ENCODE measurements around the gene PRKAG3.

PRKAG3 gene

GRCh38 chr2:218815244-218815637 lies 16.4 kb downstream of the PRKAG3 start:
- Histone ChIP-seq H3K36me3 (no peaks in the 10 kb centered on the region), H3K27me3 (no peaks in the 10 kb centered on the region), H4K20me1 (no peaks in the 10 kb centered on the region; the same call in 1 of the 2 replicates), H3K27ac (no peak overlapping the region), H3K4me1 (no peaks in the 10 kb centered on the region), H3K9me3 (no peaks in the 10 kb centered on the region), H3K9ac (no peak overlapping the region), H3K4me2 (no peak overlapping the region), H3K4me3 (no peak overlapping the region)
- TF ChIP-seq Cebpa-rat (IDR thresholded peaks at IDR 0.05), result no peak

GRCh38 chr2:218814540-218815243 lies 16.9 kb downstream of the PRKAG3 start:
- no peak overlapping the region for H3K27ac ChIP-seq
- no peak overlapping the region for H3K4me2 ChIP-seq
- no peaks in the 10 kb centered on the region for H3K4me1 ChIP-seq
- no peak overlapping the region for H3K4me3 ChIP-seq
- H3K9me3 ChIP-seq, result no peaks in the 10 kb centered on the region
- TF ChIP-seq Cebpa-rat (IDR thresholded peaks at IDR 0.05), result no peak
- no peaks in the 10 kb centered on the region for H3K27me3 ChIP-seq
- no peak overlapping the region for H3K9ac ChIP-seq
- no peaks in the 10 kb centered on the region; the same call in 1 of the 2 replicates for H4K20me1 ChIP-seq
- no peaks in the 10 kb centered on the region for H3K36me3 ChIP-seq

GRCh38 chr2:218813771-218814460 lies 17.7 kb downstream of the PRKAG3 start:
- H3K4me2 ChIP-seq, result no peak overlapping the region
- H3K27me3 ChIP-seq, result no peaks in the 10 kb centered on the region
- no peak overlapping the region for H3K27ac ChIP-seq
- no peak overlapping the region for H3K4me3 ChIP-seq
- H3K36me3 ChIP-seq, result no peaks in the 10 kb centered on the region
- no peaks in the 10 kb centered on the region for H3K9me3 ChIP-seq
- H3K9ac ChIP-seq, result no peak overlapping the region
- no peaks in the 10 kb centered on the region; the same call in 1 of the 2 replicates for H4K20me1 ChIP-seq
- no peaks in the 10 kb centered on the region for H3K4me1 ChIP-seq
- TF ChIP-seq Cebpa-rat (IDR thresholded peaks at IDR 0.05), result no peak

- no peak for TF ChIP-seq Cebpa-rat (IDR thresholded peaks at IDR 0.05)
- Histone ChIP-seq H3K4me3 (no peak overlapping the region), H3K9me3 (no peaks in the 10 kb centered on the region), H3K27ac (no peak overlapping the region), H3K4me1 (no peaks in the 10 kb centered on the region), H4K20me1 (no peaks in the 10 kb centered on the region; the same call in 1 of the 2 replicates), H3K9ac (no peak overlapping the region), H3K27me3 (no peaks in the 10 kb centered on the region), H3K36me3 (no peaks in the 10 kb centered on the region), H3K4me2 (no peak overlapping the region)
Observed at GRCh38 chr2:218812861-218813260, 18.7 kb downstream of the PRKAG3 start.

GRCh38 chr2:218812096-218812815 lies 19.3 kb downstream of the PRKAG3 start:
- Histone ChIP-seq H3K27me3 (no peaks in the 10 kb centered on the region), H3K9me3 (no peaks in the 10 kb centered on the region), H3K9ac (no peak overlapping the region), H4K20me1 (no peaks in the 10 kb centered on the region; the same call in 1 of the 2 replicates), H3K4me1 (no peaks in the 10 kb centered on the region), H3K4me3 (no peak overlapping the region), H3K4me2 (no peak overlapping the region), H3K27ac (no peak overlapping the region), H3K36me3 (no peaks in the 10 kb centered on the region)
- no peak for TF ChIP-seq Cebpa-rat (IDR thresholded peaks at IDR 0.05)

GRCh38 chr2:218811382-218811781 lies 20.2 kb downstream of the PRKAG3 start:
- H3K36me3 ChIP-seq, result no peaks in the 10 kb centered on the region

GRCh38 chr2:218810256-218810655 lies 21.3 kb downstream of the PRKAG3 start:
- Histone ChIP-seq H3K27ac (no peak overlapping the region), H3K36me3 (no peaks in the 10 kb centered on the region), H3K4me1 (peaks cover 13% of the 10 kb centered on the region), H3K4me3 (no peak overlapping the region), H3K9me3 (no peaks in the 10 kb centered on the region), H3K9ac (no peak overlapping the region), H3K4me2 (no peak overlapping the region), H3K27me3 (peaks cover 5% of the 10 kb centered on the region), H4K20me1 (no peaks in the 10 kb centered on the region; the same call in 1 of the 2 replicates)
- TF ChIP-seq Cebpa-rat (IDR thresholded peaks at IDR 0.05), result no peak

More at GRCh38 chr2:218811382-218811781, 20.2 kb downstream of the PRKAG3 start:
- TF ChIP-seq Cebpa-rat (IDR thresholded peaks at IDR 0.05), result no peak
- H3K4me1 ChIP-seq, result peaks cover 3% of the 10 kb centered on the region
- no peak overlapping the region for H3K4me2 ChIP-seq
- no peaks in the 10 kb centered on the region for H3K9me3 ChIP-seq
- no peak overlapping the region for H3K4me3 ChIP-seq
- H3K9ac ChIP-seq, result no peak overlapping the region
- no peak overlapping the region for H3K27ac ChIP-seq
- H4K20me1 ChIP-seq, result no peaks in the 10 kb centered on the region; the same call in 1 of the 2 replicates
- H3K27me3 ChIP-seq, result no peaks in the 10 kb centered on the region

GRCh38 chr2:218809515-218809914 lies 22.1 kb downstream of the PRKAG3 start:
- Histone ChIP-seq H3K4me2 (no peak overlapping the region), H3K27ac (no peak overlapping the region), H3K36me3 (no peaks in the 10 kb centered on the region), H3K9me3 (peaks cover 5% of the 10 kb centered on the region), H3K4me3 (no peak overlapping the region), H4K20me1 (no peaks in the 10 kb centered on the region; the same call in 1 of the 2 replicates), H3K9ac (no peak overlapping the region), H3K4me1 (peaks cover 13% of the 10 kb centered on the region), H3K27me3 (peaks cover 13% of the 10 kb centered on the region)
- TF ChIP-seq Cebpa-rat (IDR thresholded peaks at IDR 0.05), result no peak

GRCh38 chr2:218807626-218808025 lies 24.0 kb downstream of the PRKAG3 start:
- H3K9ac ChIP-seq, result no peak overlapping the region
- no peak for TF ChIP-seq Cebpa-rat (IDR thresholded peaks at IDR 0.05)
- H3K9me3 ChIP-seq, result peaks cover 18% of the 10 kb centered on the region
- H3K36me3 ChIP-seq, result no peaks in the 10 kb centered on the region
- H4K20me1 ChIP-seq, result no peaks in the 10 kb centered on the region; the same call in 1 of the 2 replicates
- H3K4me3 ChIP-seq, result no peak overlapping the region
- peaks cover 18% of the 10 kb centered on the region for H3K27me3 ChIP-seq
- peaks cover 21% of the 10 kb centered on the region for H3K4me1 ChIP-seq
- H3K4me2 ChIP-seq, result no peak overlapping the region
- no peak overlapping the region for H3K27ac ChIP-seq
